ENCODE measurements around the gene C2orf72. TPM values are rescaled to one million over a fixed set of nuclear protein-coding genes. Genes with fewer than 3 reads are reported as not detected.

The C2orf72 gene
- total RNA-seq, 1 donor from 2014 or later = 0.84 TPM

DNA sequence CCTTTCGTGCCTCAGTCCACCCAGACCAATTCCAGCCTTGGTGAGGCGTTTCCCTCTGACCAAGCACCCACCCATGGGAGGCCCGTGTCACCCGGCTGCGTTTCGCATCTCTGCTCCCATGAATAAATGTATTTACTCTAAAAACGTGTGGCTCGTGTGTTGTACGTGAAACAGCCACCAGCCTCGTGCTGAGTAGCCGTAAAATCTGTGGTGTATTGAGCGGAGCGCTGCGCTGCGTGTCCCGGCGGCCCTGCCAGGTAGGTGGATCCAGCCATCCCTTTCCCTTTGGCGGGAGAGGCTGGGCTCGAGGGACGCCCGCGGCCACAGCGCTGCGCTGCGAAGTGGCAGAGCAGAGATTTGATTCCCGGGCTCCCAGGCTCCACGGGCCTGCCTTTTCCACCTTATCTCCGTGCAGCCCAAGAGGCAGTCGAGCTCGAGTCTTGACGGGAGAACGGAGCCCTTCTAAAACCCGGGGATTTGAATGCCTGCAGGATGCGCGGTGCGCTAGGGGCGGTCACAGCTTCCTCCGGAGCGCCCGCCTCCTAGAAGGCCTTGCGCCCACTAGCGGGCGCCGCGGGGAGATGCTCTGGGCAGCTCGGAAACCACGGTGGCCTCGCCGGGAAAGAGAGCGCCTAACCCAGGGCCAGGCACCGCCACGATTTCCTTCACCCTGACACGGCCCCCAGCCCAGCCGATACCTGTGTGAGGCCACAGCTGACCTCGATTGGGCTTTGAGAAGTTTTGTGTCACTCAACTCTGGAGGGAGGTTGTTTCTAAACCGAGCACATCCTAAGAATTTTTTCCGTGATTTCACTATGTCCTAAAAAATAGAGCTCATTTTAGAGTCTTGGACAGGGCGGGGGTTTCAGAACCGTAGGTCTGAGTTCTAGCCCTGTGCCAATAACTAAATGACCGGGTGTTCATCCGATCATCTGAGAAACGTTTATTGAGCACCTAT, 15.4 kb downstream of the C2orf72 start:
- Mint-ChIP-seq H3K27ac (ENCODE audit: unreplicated experiment) (peak overlapping the region; percentile 62), H3K9me3 (ENCODE audit: unreplicated experiment) (no peaks in the 10 kb centered on the region), H3K4me3 (ENCODE audit: unreplicated experiment) (peak overlapping the region; percentile 78), H3K36me3 (ENCODE audit: low read depth, unreplicated experiment) (peaks cover 1% of the 10 kb centered on the region), H3K27me3 (ENCODE audit: low read depth, unreplicated experiment) (peaks cover 24% of the 10 kb centered on the region), H3K4me1 (ENCODE audit: low read depth, unreplicated experiment) (peaks cover 2% of the 10 kb centered on the region)
- peak; percentile 60 for TF ChIP-seq CTCF (IDR thresholded peaks at IDR 0.05; ENCODE audit: insufficient read depth, low read depth, low read length)
- TF ChIP-seq EZH2 (IDR thresholded peaks at IDR 0.05; ENCODE audit: insufficient read depth, low read length) = no peak
- peak overlapping the region; percentile 93 for H2AFZ ChIP-seq (ENCODE audit: low read depth, low read length)
- H3K27ac ChIP-seq (ENCODE audit: low read depth, low read length) = no peak overlapping the region
- peaks cover 13% of the 10 kb centered on the region for H3K79me2 ChIP-seq (ENCODE audit: insufficient read depth, low read length)
- peak overlapping the region; percentile 58 for H3K4me3 ChIP-seq (ENCODE audit: insufficient read depth, low read depth, low read length)
- H3K9ac ChIP-seq (ENCODE audit: low read length) = peak overlapping the region; percentile 54
- peak overlapping the region; percentile 95 for H3K4me2 ChIP-seq (ENCODE audit: low read length)
- DNase-seq (ENCODE audit: low read depth) (peak; percentile 57), FAIRE-seq (peak; percentile 37)
- H3K4me1 ChIP-seq (ENCODE audit: insufficient read depth, low read length) = peaks cover 4% of the 10 kb centered on the region
- H4K20me1 ChIP-seq (ENCODE audit: insufficient read depth, low read length) = peaks cover 7% of the 10 kb centered on the region
- no peaks in the 10 kb centered on the region for H3K36me3 ChIP-seq (ENCODE audit: insufficient read depth, low read length)
- peaks cover 13% of the 10 kb centered on the region for H3K27me3 ChIP-seq (ENCODE audit: insufficient read depth, low read length)
- no peaks in the 10 kb centered on the region for H3K9me3 ChIP-seq (ENCODE audit: insufficient read depth, low read depth, low read length)

DNA sequence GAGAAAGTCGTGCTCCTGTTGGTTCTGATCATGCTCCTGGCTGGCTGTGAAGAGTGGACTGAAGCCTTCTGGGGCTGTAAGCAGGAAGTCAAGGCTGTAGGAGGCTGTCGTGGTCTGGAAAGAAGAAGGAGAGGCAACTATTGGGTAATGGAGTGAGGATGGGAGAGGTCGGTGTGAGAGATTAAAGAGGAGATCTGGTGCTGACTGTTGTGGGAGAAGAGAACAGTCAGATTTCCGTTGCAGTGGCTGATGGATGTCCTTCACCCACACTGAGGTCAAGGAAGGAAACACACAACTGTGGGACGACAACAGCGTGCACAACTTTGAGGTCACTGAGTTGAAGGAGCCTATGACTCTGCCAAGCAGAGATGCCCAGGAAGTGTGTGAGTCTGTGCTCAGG, 16.5 kb downstream of the C2orf72 start:
- peaks cover 18% of the 10 kb centered on the region for H4K20me1 ChIP-seq (ENCODE audit: insufficient read depth, low read length)
- no peak overlapping the region for H3K27ac ChIP-seq (ENCODE audit: low read depth, low read length)
- no peaks in the 10 kb centered on the region for H3K9me3 ChIP-seq (ENCODE audit: insufficient read depth, low read depth, low read length)
- H3K27ac Mint-ChIP-seq (ENCODE audit: unreplicated experiment) = peak overlapping the region; percentile 20
- H2AFZ ChIP-seq (ENCODE audit: low read depth, low read length) = no peak overlapping the region
- H3K4me3 ChIP-seq (ENCODE audit: insufficient read depth, low read depth, low read length) = no peak overlapping the region
- peak overlapping the region; percentile 28 for H3K4me3 Mint-ChIP-seq (ENCODE audit: unreplicated experiment)
- no peak overlapping the region for H3K9ac ChIP-seq (ENCODE audit: low read length)
- DNase-seq (ENCODE audit: low read depth) (no peak), FAIRE-seq (no peak)
- peaks cover 9% of the 10 kb centered on the region for H3K27me3 ChIP-seq (ENCODE audit: insufficient read depth, low read length)
- peaks cover 20% of the 10 kb centered on the region for H3K27me3 Mint-ChIP-seq (ENCODE audit: low read depth, unreplicated experiment)
- H3K79me2 ChIP-seq (ENCODE audit: insufficient read depth, low read length) = peaks cover 23% of the 10 kb centered on the region
- no peaks in the 10 kb centered on the region for H3K9me3 Mint-ChIP-seq (ENCODE audit: unreplicated experiment)
- H3K36me3 Mint-ChIP-seq (ENCODE audit: low read depth, unreplicated experiment) = peaks cover 1% of the 10 kb centered on the region
- H3K4me1 Mint-ChIP-seq (ENCODE audit: low read depth, unreplicated experiment) = peaks cover 12% of the 10 kb centered on the region
- peaks cover 12% of the 10 kb centered on the region for H3K4me1 ChIP-seq (ENCODE audit: insufficient read depth, low read length)
- TF ChIP-seq CTCF (IDR thresholded peaks at IDR 0.05; ENCODE audit: insufficient read depth, low read depth, low read length) (no peak), EZH2 (IDR thresholded peaks at IDR 0.05; ENCODE audit: insufficient read depth, low read length) (no peak)
- H3K4me2 ChIP-seq (ENCODE audit: low read length) = no peak overlapping the region
- H3K36me3 ChIP-seq (ENCODE audit: insufficient read depth, low read length) = no peaks in the 10 kb centered on the region

Measured in astrocyte (in vitro differentiated cells and primary cell).